Measurements from ENCODE around the gene NXN.

GRCh38 chr17:861364-861763, 118.2 kb downstream of the NXN start:
- TF ChIP-seq CTCF (IDR thresholded peaks at IDR 0.05) (no peak), EZH2 (IDR thresholded peaks at IDR 0.05; ENCODE audit: borderline replicate concordance, insufficient read depth, low read depth, low read length, poor library complexity, severe bottlenecking) (no peak)

All from B cell (primary cell).